SK-N-SH treated with all-trans-retinoic acid at 6 μM for 48 hours (cell line): Measurements from ENCODE around the gene NRXN3.

Source experiments
- CREB5 ChIP-seq: fragments of 250-450 bp; sonication (Bioruptor Pico); IDR thresholded peaks from 2 replicates; pipeline ENCODE4 v1.5.1; 2020; ENCODE audit warnings: low read depth, mild to moderate bottlenecking, moderate library complexity
- PATZ1 ChIP-seq: fragments of 250-450 bp; sonication (Bioruptor Pico); IDR thresholded peaks from 2 replicates; pipeline ENCODE4 v1.8.0; 2020; ENCODE audit warnings: mild to moderate bottlenecking, moderate library complexity, borderline replicate concordance
- POU6F1 ChIP-seq: fragments of 250-450 bp; sonication (Bioruptor Pico); IDR thresholded peaks from 2 replicates; pipeline ENCODE4 v1.8.0; 2021; ENCODE audit warnings: low read depth, mild to moderate bottlenecking, moderate library complexity, borderline replicate concordance
- SNAI2 ChIP-seq: fragments of 250-450 bp; sonication (Bioruptor Pico); IDR thresholded peaks from 2 replicates; pipeline ENCODE4 v1.5.0; 2020; ENCODE audit warnings: mild to moderate bottlenecking, moderate library complexity
- TSHZ2 ChIP-seq: fragments of 250-450 bp; sonication (Bioruptor Pico); IDR thresholded peaks from 2 replicates; pipeline ENCODE4 v1.5.0; 2020; ENCODE audit warnings: mild to moderate bottlenecking, moderate library complexity
- ZC3H10 ChIP-seq: fragments of 250-450 bp; sonication (Bioruptor Pico); IDR thresholded peaks from 2 replicates; pipeline ENCODE4 v1.5.1; 2021; ENCODE audit warnings: mild to moderate bottlenecking, moderate library complexity
- ZFP30 ChIP-seq: fragments of 450-650 bp; formaldehyde crosslinking; IDR thresholded peaks from 2 replicates; pipeline ENCODE4 v1.5.0; 2022; ENCODE audit warnings: mild to moderate bottlenecking, moderate library complexity

- no peak for TF ChIP-seq PATZ1 (CRISPR knock-in tag)
- no peak for TF ChIP-seq POU6F1 (CRISPR knock-in tag)
- no peak for TF ChIP-seq SNAI2 (CRISPR knock-in tag)
- TF ChIP-seq ZFP30: no peak
- TF ChIP-seq ZC3H10: no peak
- no peak for TF ChIP-seq CREB5
- no peak for TF ChIP-seq TSHZ2
Measured at GRCh38 chr14:79502751-79503148, 1332.6 kb downstream of the NRXN3 start.
